Spleen (tissue), 11 donors: ENCODE results near the gene BMX. TPM values are rescaled to one million over a fixed set of nuclear protein-coding genes. Genes with fewer than 3 reads are reported as not detected.

Source experiments
- DNase-seq: peaks from one replicate; pipeline ENCODE4 v3.0.0-alpha.2; 2020
- H3K27ac ChIP-seq, 8 donors: fragments of 200-600 bp; sonication (generic) in 7 of 8; 1 replicate in 4 of 8; 2 replicates in 4 of 8; pipeline versions ENCODE4 v1.5.0 to v1.8.0; 2016 to 2021; ENCODE audit warnings: inconsistent platforms in 4 of 8, mild to moderate bottlenecking in 4 of 8, moderate library complexity in 1 of 8
- H3K27me3 ChIP-seq, 7 donors: fragments of 200-600 bp; sonication (generic) in 6 of 7; replicated peaks in 1 of 7; 1 replicate in 4 of 7; 2 replicates in 3 of 7; pipeline versions ENCODE4 v1.5.0 to v1.8.0; 2016 to 2021; ENCODE audit warnings: inconsistent platforms in 3 of 7, mild to moderate bottlenecking in 1 of 7
- H3K36me3 ChIP-seq, 6 donors: fragments of 200-600 bp; sonication (generic) in 5 of 6; 1 replicate in 4 of 6; 2 replicates in 2 of 6; pipeline versions ENCODE4 v1.5.0 to v1.8.0; 2016 to 2021; ENCODE audit warnings: inconsistent platforms in 2 of 6
- H3K4me1 ChIP-seq, 6 donors: fragments of 200-600 bp; sonication (generic) in 5 of 6; 1 replicate in 3 of 6; 2 replicates in 3 of 6; pipeline versions ENCODE4 v1.5.0 to v1.8.0; 2016 to 2021; ENCODE audit warnings: inconsistent platforms in 3 of 6
- H3K4me3 ChIP-seq, 8 donors: fragments of 200-600 bp; sonication (generic) in 7 of 8; 1 replicate in 4 of 8; 2 replicates in 4 of 8; pipeline versions ENCODE4 v1.5.0 to v1.8.0; 2016 to 2021; ENCODE audit warnings: inconsistent platforms in 4 of 8, mild to moderate bottlenecking in 4 of 8, moderate library complexity in 2 of 8
- H3K9me3 ChIP-seq, 8 donors: fragments of 200-600 bp; sonication (generic) in 7 of 8; 1 replicate in 4 of 8; 2 replicates in 4 of 8; pipeline versions ENCODE4 v1.5.0 to v1.8.0; 2016 to 2021; ENCODE audit warnings: inconsistent platforms in 4 of 8
- POLR2A ChIP-seq, 3 donors: fragments of 450-650 bp; IDR thresholded peaks; one replicate each; pipeline ENCODE4 v1.5.1; 2017; ENCODE audit warnings: antibody characterized with exemption in 3 of 3, mild to moderate bottlenecking in 1 of 3
- POLR2AphosphoS5 ChIP-seq, 3 donors: sonication (generic); formaldehyde crosslinking; IDR thresholded peaks; one replicate each; pipeline ENCODE4 v1.5.1; 2017; ENCODE audit warnings: antibody characterized with exemption in 3 of 3
- WGBS, 5 donors: extraction: QIAGEN DNeasy Blood & Tissue Kit in 3 of 5; methylation state at CpG; one replicate each; pipeline versions ENCODE4 v1.1.5 to v1.1.7; 2013 to 2018; 5-methylcytosine and 5-hydroxymethylcytosine counted together
- intact Hi-C: fragments of 100-400 bp; cut with DNase I; formaldehyde crosslinking; loops from one replicate; pipeline ENCODE4 v1.15.0; 2023; ENCODE audit warnings: low total_unique reads
- polyA plus RNA-seq, 3 donors: library from polyadenylated mRNA; stranded (reverse); fragments of 200-250 nt; gene quantifications; one replicate each; pipeline ENCODE4 v1.2.1, GENCODE V29; 2013
- total RNA-seq, 7 donors: library from RNA; depleted of rRNA in 3 of 7; stranded (reverse); fragments of >200 nt in 3 of 7; fragmentation: NEBNext Ultra II Directional in 4 of 7; extraction: Animal tissue kit (Norgen Biotek cat#: 25700) in 4 of 7; gene quantifications; one replicate each; pipeline versions ENCODE4 v1.1.0 to v1.2.1, GENCODE V29; 2016 to 2021
- TF ChIP-seq, protein P1 (sequence below), 11 experiments: fragments of 200-600 bp in 7 of 11; fragments of 450-650 bp in 4 of 11; sonication (generic) in 4 of 11; IDR thresholded peaks in 8 of 11; conservative IDR thresholded peaks in 3 of 11; 1 replicate in 7 of 11; 2 replicates in 4 of 11; pipeline versions ENCODE4 v1.4.0 to v1.8.0; 2016 to 2021; ENCODE audit warnings: antibody characterized with exemption in 11 of 11, inconsistent platforms in 4 of 11, mild to moderate bottlenecking in 1 of 11
- donor health status: healthy with polysubstance abuse.
- donor health status: DM: no; HTN: no; CAD: no; lungs with moderate emphysema.
- donor health status: DM: no; HTN: no; CAD: no.
- donor health status: Bipolar disorder and iron deficiency.
- donor health status: healthy.
- donor health status: DM: no; HTN: no; CAD: no.
- donor health status: DM: yes; HTN: yes; CAD: no.

Gene BMX
- total and polyA plus RNA-seq, 10 donors, result 0.67 to 7.4 (median 2.6) TPM

DNA sequence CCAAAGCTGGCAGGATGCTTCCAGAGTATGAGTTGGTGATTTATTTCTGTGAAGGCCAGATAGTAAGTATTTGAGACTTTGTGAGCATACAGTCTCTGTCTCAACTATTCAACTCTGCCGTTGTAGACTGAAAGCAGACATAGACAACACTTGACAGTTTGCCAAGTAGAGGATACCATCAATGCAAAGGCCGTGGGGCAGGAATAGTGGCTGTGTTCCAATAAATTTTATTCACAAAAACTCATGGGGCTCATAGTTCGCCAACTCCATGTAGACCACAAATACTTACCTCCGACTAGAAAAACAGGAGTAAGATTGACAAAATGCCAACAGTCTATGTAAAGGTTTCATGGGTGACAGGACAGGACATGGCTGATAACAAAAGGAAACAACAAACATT lies 3.8 kb upstream of the BMX start:
- H3K27me3 ChIP-seq, result peaks cover 0 to 36% (median 0%) of the 10 kb centered on the region in 7 donors
- no peak for DNase-seq
- no peaks in the 10 kb centered on the region for H3K9me3 ChIP-seq
- intact Hi-C loops, result no loop called here
- no peaks in the 10 kb centered on the region for H3K36me3 ChIP-seq
- peaks cover 0 to 4% (median 0%) of the 10 kb centered on the region in 6 donors for H3K4me1 ChIP-seq
- no peak overlapping the region for H3K27ac ChIP-seq
- TF ChIP-seq POLR2AphosphoS5 (IDR thresholded peaks at IDR 0.05), result no peak
- no peak for TF ChIP-seq POLR2A (IDR thresholded peaks at IDR 0.05)
- TF ChIP-seq, protein P1, sequence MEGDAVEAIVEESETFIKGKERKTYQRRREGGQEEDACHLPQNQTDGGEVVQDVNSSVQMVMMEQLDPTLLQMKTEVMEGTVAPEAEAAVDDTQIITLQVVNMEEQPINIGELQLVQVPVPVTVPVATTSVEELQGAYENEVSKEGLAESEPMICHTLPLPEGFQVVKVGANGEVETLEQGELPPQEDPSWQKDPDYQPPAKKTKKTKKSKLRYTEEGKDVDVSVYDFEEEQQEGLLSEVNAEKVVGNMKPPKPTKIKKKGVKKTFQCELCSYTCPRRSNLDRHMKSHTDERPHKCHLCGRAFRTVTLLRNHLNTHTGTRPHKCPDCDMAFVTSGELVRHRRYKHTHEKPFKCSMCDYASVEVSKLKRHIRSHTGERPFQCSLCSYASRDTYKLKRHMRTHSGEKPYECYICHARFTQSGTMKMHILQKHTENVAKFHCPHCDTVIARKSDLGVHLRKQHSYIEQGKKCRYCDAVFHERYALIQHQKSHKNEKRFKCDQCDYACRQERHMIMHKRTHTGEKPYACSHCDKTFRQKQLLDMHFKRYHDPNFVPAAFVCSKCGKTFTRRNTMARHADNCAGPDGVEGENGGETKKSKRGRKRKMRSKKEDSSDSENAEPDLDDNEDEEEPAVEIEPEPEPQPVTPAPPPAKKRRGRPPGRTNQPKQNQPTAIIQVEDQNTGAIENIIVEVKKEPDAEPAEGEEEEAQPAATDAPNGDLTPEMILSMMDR (IDR thresholded peaks at IDR 0.05 in 8 of 11, conservative IDR thresholded peaks at IDR 0.05 in 3 of 11), result no peak
- H3K4me3 ChIP-seq, result no peak overlapping the region
- WGBS, 5 donors, result 58 to 76% (median 62%) methylated on average over 4 of the region's 4 CpGs

DNA sequence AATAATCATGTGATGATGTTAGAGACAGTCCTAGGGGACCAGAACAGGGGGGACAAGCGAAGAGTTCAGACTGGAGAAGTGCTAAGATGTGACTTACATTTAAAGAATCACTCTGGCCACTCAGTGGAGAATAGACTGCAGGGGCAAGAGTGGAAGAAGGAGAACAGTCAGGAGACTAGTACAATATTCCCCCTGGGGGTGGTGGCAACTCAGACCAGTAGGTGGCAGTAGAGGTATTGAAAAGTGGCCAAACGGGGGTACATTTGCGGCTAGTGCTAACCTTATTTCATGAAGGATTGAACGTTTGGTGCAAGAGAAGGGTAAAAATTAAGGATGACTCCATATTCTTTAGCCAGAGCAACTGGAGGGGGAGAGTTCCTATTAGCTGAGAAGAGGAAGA lies 2.7 kb upstream of the BMX start:
- Histone ChIP-seq H3K4me1 (peaks cover 0 to 4% (median 0%) of the 10 kb centered on the region in 6 donors), H3K4me3 (no peak overlapping the region), H3K36me3 (no peaks in the 10 kb centered on the region), H3K27me3 (peaks cover 0 to 35% (median 0%) of the 10 kb centered on the region in 7 donors), H3K27ac (no peak overlapping the region), H3K9me3 (no peaks in the 10 kb centered on the region)
- DNase-seq, result no peak
- intact Hi-C loops, result no loop called here
- WGBS, 5 donors, result 3 to 8% (median 6%) methylated on average over 4 of the region's 4 CpGs
- TF ChIP-seq POLR2AphosphoS5 (IDR thresholded peaks at IDR 0.05), result no peak
- TF ChIP-seq, protein P1 (IDR thresholded peaks at IDR 0.05 in 8 of 11, conservative IDR thresholded peaks at IDR 0.05 in 3 of 11), result peak in 10 of 11 experiments; percentile 46 to 74 (median 66)
- no peak for TF ChIP-seq POLR2A (IDR thresholded peaks at IDR 0.05)

DNA sequence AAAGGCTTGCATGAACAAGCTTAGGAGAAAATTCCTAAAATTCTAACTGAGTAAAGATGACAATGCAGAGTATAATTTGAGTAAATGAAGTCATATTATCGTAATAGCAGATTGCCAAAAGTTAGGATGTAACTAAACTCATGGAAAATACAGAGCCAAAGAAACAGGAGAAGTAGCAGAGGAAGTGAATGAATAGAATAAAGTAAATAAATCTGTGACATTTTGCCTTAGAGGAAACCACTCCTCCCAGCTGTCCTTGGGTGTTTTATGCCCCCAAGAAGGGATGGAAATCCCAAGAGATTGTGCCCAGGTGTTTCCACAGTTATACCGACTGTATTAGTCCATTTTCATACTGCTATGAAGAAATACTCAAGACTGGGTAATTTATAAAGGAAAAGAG lies 1.9 kb upstream of the BMX start:
- WGBS, 5 donors, result 39 to 53% (median 44%) methylated on average over 2 of the region's 2 CpGs

DNA sequence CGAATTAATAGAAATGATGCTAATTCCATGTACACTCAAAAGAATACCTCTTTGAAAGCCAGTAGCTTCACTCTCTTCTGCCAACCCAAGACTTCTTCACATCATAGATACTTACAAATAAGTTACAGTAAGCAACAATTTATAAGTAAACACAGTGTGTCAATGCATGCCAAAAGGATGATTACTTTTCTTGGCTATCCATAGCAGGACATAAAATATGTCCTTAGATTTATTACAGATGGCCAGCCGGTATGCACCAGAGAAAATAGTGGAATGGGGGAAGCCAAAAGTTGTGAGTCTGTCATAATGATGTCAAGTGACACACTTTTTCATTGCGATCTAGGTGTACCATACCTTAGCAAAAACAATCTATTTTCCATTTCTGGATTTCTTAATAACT lies 631 bp upstream of the BMX start:
- DNase-seq, result no peak
- Histone ChIP-seq H3K27ac (peak overlapping the region in 5 of 8 donors; percentile 2 to 76 (median 70)), H3K36me3 (no peaks in the 10 kb centered on the region), H3K27me3 (peaks cover 0 to 34% (median 0%) of the 10 kb centered on the region in 7 donors), H3K4me1 (no peaks in the 10 kb centered on the region), H3K9me3 (no peaks in the 10 kb centered on the region), H3K4me3 (no peak overlapping the region)
- intact Hi-C loops, result no loop called here
- WGBS, 5 donors, result 71 to 96% (median 87%) methylated on average over 3 of the region's 3 CpGs
- TF ChIP-seq POLR2AphosphoS5 (IDR thresholded peaks at IDR 0.05), result no peak
- TF ChIP-seq, protein P1 (IDR thresholded peaks at IDR 0.05 in 8 of 11, conservative IDR thresholded peaks at IDR 0.05 in 3 of 11), result no peak
- no peak for TF ChIP-seq POLR2A (IDR thresholded peaks at IDR 0.05)

More for the DNA sequence above, 1.9 kb upstream of the BMX start:
- TF ChIP-seq, protein P1 (IDR thresholded peaks at IDR 0.05 in 8 of 11, conservative IDR thresholded peaks at IDR 0.05 in 3 of 11), result no peak
- TF ChIP-seq POLR2A (IDR thresholded peaks at IDR 0.05) (no peak), POLR2AphosphoS5 (IDR thresholded peaks at IDR 0.05) (no peak)
- peaks cover 0 to 35% (median 0%) of the 10 kb centered on the region in 7 donors for H3K27me3 ChIP-seq
- no peak for DNase-seq
- no peaks in the 10 kb centered on the region for H3K36me3 ChIP-seq
- intact Hi-C loops, result no loop called here
- peak overlapping the region in 3 of 8 donors; percentile 10 to 28 (median 18) for H3K27ac ChIP-seq
- H3K4me3 ChIP-seq, result no peak overlapping the region
- peaks cover 0 to under 1% (median 0%) of the 10 kb centered on the region in 6 donors for H3K4me1 ChIP-seq
- H3K9me3 ChIP-seq, result no peaks in the 10 kb centered on the region
